Endothelial cell of umbilical vein (primary cell): ENCODE data around the gene SNX19. TPM values are rescaled to one million over a fixed set of nuclear protein-coding genes. Genes with fewer than 3 reads are reported as not detected.

ENCODE experiments used
- BruUV-seq: library from RNA; stranded (reverse); fragments of 400-500 nt; replicated peaks from 2 replicates; lab custom pipeline; 2021; lab: Mats Ljungman, UMichigan
- CTCF ChIA-PET: fragments of 300-600, 350-600 bp; sonication (Branson Sonifier 250); formaldehyde crosslinking; loops from one replicate; lab custom pipeline; 2021; ENCODE audit warnings: antibody characterized with exemption, inconsistent platforms; lab: Charles Lee
- POLR2A ChIA-PET: fragments of 300-600, 350-600 bp; sonication (Branson Sonifier 250); formaldehyde crosslinking; loops from one replicate; lab custom pipeline; 2021; ENCODE audit warnings: antibody characterized with exemption, inconsistent platforms; lab: Charles Lee
- DNase-seq: peaks from one replicate; pipeline ENCODE4 v3.0.0-alpha.2; 2011; ENCODE audit warnings: low read depth, low spot score
- FAIRE-seq: peaks from 2 replicates; lab custom pipeline; 2011; peaks lifted over from hg19 to GRCh38; lab: Jason Lieb, UNC
- H2AFZ ChIP-seq: 2 replicates; pipeline ENCODE4 v1.6.0; 2012; ENCODE audit warnings: low read depth, low read length, control low read depth, inconsistent platforms
- H3K27ac ChIP-seq: 2 replicates; pipeline ENCODE4 v1.5.1; 2011; ENCODE audit warnings: low read depth, mild to moderate bottlenecking, control low read depth, low read length, moderate library complexity; ENCODE audit not compliant: insufficient read depth
- H3K27me3 ChIP-seq, 2 experiments: 2 replicates each; pipeline versions ENCODE4 v1.6.0 to v1.6.1; 2011; ENCODE audit warnings: low read length in 2 of 2, mixed read lengths in 1 of 2; ENCODE audit not compliant: control insufficient read depth in 2 of 2, insufficient read depth in 2 of 2
- H3K36me3 ChIP-seq, 2 experiments: 2 replicates in 1 of 2; 3 replicates in 1 of 2; pipeline ENCODE4 v1.5.1; 2011; ENCODE audit warnings: low read length in 2 of 2, mild to moderate bottlenecking in 1 of 2, moderate library complexity in 1 of 2; ENCODE audit not compliant: control insufficient read depth in 2 of 2, insufficient read depth in 2 of 2; ENCODE audit errors: extremely low read depth in 1 of 2
- H3K4me1 ChIP-seq: 3 replicates; pipeline ENCODE4 v1.5.1; 2011; ENCODE audit warnings: mild to moderate bottlenecking, low read length; ENCODE audit not compliant: control insufficient read depth, insufficient read depth; ENCODE audit errors: extremely low read depth
- H3K4me2 ChIP-seq: 2 replicates; pipeline ENCODE4 v1.6.1; 2011; ENCODE audit warnings: low read length, control low read depth, mixed read lengths; ENCODE audit not compliant: insufficient read depth
- H3K4me3 ChIP-seq, 3 experiments: fragments of 200-600 bp in 1 of 3; sonication (generic), shearing (Covaris generic) in 1 of 3; replicated peaks in 1 of 3; 2 replicates each; pipeline ENCODE4 v1.5.1; 2011 to 2016; ENCODE audit warnings: control low read depth in 3 of 3, low read length in 3 of 3, mild to moderate bottlenecking in 2 of 3, inconsistent platforms in 1 of 3, low read depth in 1 of 3, moderate library complexity in 1 of 3; ENCODE audit not compliant: insufficient read depth in 1 of 3
- H3K79me2 ChIP-seq: 2 replicates; pipeline ENCODE4 v1.6.0; 2012; ENCODE audit warnings: low read length, inconsistent platforms; ENCODE audit not compliant: control insufficient read depth, insufficient read depth
- H3K9ac ChIP-seq: replicated peaks from 2 replicates; pipeline ENCODE3; 2011; ENCODE audit warnings: low read length, control low read depth; ENCODE audit not compliant: insufficient read depth; ENCODE audit errors: extremely low read depth
- H3K9me1 ChIP-seq: replicated peaks from 3 replicates; pipeline ENCODE4 v1.6.0; 2011; ENCODE audit warnings: mild to moderate bottlenecking, low read length; ENCODE audit not compliant: control insufficient read depth, insufficient read depth; ENCODE audit errors: extremely low read depth
- H3K9me3 ChIP-seq: replicated peaks from 2 replicates; pipeline ENCODE4 v1.5.1; 2012; ENCODE audit warnings: low read length, inconsistent platforms; ENCODE audit not compliant: control insufficient read depth, insufficient read depth
- H4K20me1 ChIP-seq: replicated peaks from 2 replicates; pipeline ENCODE3; 2011; ENCODE audit warnings: mild to moderate bottlenecking, low read length; ENCODE audit not compliant: control insufficient read depth, insufficient read depth; ENCODE audit errors: extremely low read depth
- GATA2 ChIP-seq: IDR thresholded peaks from 2 replicates; pipeline ENCODE4 v1.7.0; 2011; ENCODE audit warnings: low read depth, mild to moderate bottlenecking, moderate library complexity, mixed read lengths, low read length; ENCODE audit not compliant: insufficient read length, insufficient read depth
- MAX ChIP-seq: IDR thresholded peaks from 2 replicates; pipeline ENCODE4 v1.6.1; 2011; ENCODE audit not compliant: insufficient read depth, insufficient read length
- POLR2A ChIP-seq: IDR thresholded peaks from 2 replicates; pipeline ENCODE4 v1.6.1; 2012; ENCODE audit warnings: low read depth, mild to moderate bottlenecking, control low read depth, low read length
- POLR2AphosphoS5 ChIP-seq: IDR thresholded peaks from 2 replicates; pipeline ENCODE4 v1.6.1; 2012; ENCODE audit warnings: low read depth, mild to moderate bottlenecking, control low read depth, low read length, moderate library complexity; ENCODE audit not compliant: insufficient read depth
- dilution Hi-C: fragments of 300-500 bp; cut with MboI; formaldehyde crosslinking; loops from one replicate; pipeline ENCODE4 v1.15.0; 2019; ENCODE audit warnings: low sequenced_read_pairs; ENCODE audit not compliant: extremely low pct_ligation_motif_present
- intact Hi-C: fragments of 100-400 bp; cut with micrococcal nuclease; formaldehyde crosslinking; loops from one replicate; pipeline ENCODE4 v1.10.0; 2022
- polyA plus RNA-seq, 4 experiments: library from polyadenylated mRNA; depleted of rRNA in 3 of 4; stranded (reverse) in 3 of 4; unstranded in 1 of 4; fragments of >200 nt; gene quantifications; 2 replicates each; pipeline versions ENCODE4 v1.2.1 to v1.2.3, GENCODE V29; 2011 to 2012; ENCODE audit warnings: missing spikeins in 1 of 4
- total RNA-seq: library from RNA; stranded (reverse); gene quantifications from 2 replicates; pipeline ENCODE4 v1.2.3, GENCODE V29; 2021

The SNX19 gene
- total and polyA plus RNA-seq, 2 donors (not counting 3 experiments of a cell fraction or from before 2014, with no cell fraction given): 37.4 to 49.8 TPM

DNA sequence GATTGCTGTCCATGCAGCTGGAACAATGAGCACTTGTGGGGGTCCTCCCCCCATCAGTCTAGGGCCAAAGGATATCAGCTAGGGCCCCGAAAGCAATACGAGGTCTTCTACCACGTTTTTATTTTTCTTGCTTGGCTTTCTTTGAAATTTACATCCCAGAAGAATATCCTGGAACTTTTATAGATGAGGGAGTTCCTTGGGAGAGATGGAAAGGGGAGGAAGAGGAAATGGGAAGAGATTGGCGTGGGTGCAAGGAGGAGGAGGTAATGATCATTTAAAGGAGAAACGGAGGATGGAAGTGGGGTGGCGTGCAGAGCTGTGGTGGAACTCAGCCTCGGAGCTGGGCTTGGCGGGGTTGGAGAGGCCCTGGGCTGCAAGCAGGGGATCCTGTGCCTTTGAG lies 90.3 kb downstream of the SNX19 start:
- Histone ChIP-seq H2AFZ (no peak overlapping the region), H3K9me1 (no peaks in the 10 kb centered on the region), H3K9ac (no peak overlapping the region), H3K36me3 (no peaks in the 10 kb centered on the region), H3K27ac (no peak overlapping the region), H3K9me3 (no peaks in the 10 kb centered on the region), H4K20me1 (no peaks in the 10 kb centered on the region), H3K4me1 (no peaks in the 10 kb centered on the region), H3K4me3 (no peak overlapping the region), H3K27me3 (peaks cover 0 to 2% of the 10 kb centered on the region in 2 experiments), H3K4me2 (no peak overlapping the region), H3K79me2 (no peaks in the 10 kb centered on the region)
- FAIRE-seq: no peak
- no peak for DNase-seq
- intact Hi-C loops (loop anchor here (2.0 to 5.0 kb wide), 2 partner anchors 69 to 89 kb away; no protein-coding TSS in a partner anchor), dilution Hi-C loops (no loop called here)
- BruUV-seq: no TSS peak
- ChIA-PET POLR2A (no interaction called here), CTCF (interaction anchor here (1.0 to 4.0 kb wide), 2 partner anchors 36 to 391 kb away, joined by 5 to 55 read pairs; no protein-coding TSS in a partner anchor)
- no peak for TF ChIP-seq POLR2A

DNA sequence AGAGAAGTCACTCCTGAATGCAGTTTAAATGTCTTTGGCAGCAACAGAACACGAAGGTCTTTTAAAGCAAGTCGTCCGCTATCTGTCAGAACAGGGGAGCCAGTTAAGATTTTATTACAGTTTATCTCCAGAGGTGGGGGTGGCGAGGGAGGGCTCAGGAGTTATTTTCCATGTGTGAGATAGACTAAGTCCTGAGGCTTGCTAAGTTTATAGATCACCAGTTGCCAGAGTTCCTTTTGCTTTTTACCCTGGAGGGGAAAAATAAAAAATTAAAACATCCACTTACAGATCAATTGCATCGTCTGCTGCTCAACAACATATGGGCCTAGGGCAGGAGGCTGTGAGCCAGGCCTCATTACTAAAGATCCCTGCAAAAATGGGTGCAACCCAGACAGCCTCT lies 90.7 kb downstream of the SNX19 start:
- DNase-seq (no peak), FAIRE-seq (no peak)
- Histone ChIP-seq H2AFZ (no peak overlapping the region), H3K36me3 (no peaks in the 10 kb centered on the region), H3K9me1 (no peaks in the 10 kb centered on the region), H3K27me3 (peaks cover 0 to 3% of the 10 kb centered on the region in 2 experiments), H3K27ac (no peak overlapping the region), H3K9ac (no peak overlapping the region), H3K9me3 (no peaks in the 10 kb centered on the region), H4K20me1 (no peaks in the 10 kb centered on the region), H3K4me3 (no peak overlapping the region), H3K4me1 (no peaks in the 10 kb centered on the region), H3K79me2 (no peaks in the 10 kb centered on the region), H3K4me2 (no peak overlapping the region)
- no TSS peak for BruUV-seq
- CTCF ChIA-PET: interaction anchor here (1.0 to 4.0 kb wide), 2 partner anchors 37 to 390 kb away, joined by 5 to 55 read pairs; no protein-coding TSS in a partner anchor
- dilution Hi-C loops: no loop called here
- POLR2A ChIA-PET: no interaction called here
- intact Hi-C loops: loop anchor here (5.0 kb wide), 1 partner anchor 88 kb away; no protein-coding TSS in a partner anchor
- no peak for TF ChIP-seq MAX
- no peak for TF ChIP-seq GATA2
- TF ChIP-seq POLR2AphosphoS5: no peak
